HG03060 (cell line): ENCODE results near the gene SMARCC2.
A peak's percentile ranks its signal among the peaks of the same experiment; 100 is the strongest.
"Not testable (repeated sequence)": the region's sequence is repeated elsewhere in the genome, so short reads cannot be mapped to it uniquely, and the experiment has no call there.

ENCODE experiments used
- ATAC-seq: cut with Tn5 transposase; IDR thresholded peaks from one replicate; pipeline ENCODE4 v1.9.1; 2021; ENCODE audit warnings: low read depth, moderate number of reproducible peaks; ENCODE audit not compliant: unreplicated experiment

SMARCC2 gene

GRCh38 chr12:56127485-56127887, 61.8 kb downstream of the SMARCC2 start:
- no peak for ATAC-seq

- no peak for ATAC-seq
Observed at GRCh38 chr12:56126732-56127239, 62.5 kb downstream of the SMARCC2 start.

- no peak for ATAC-seq
Observed at GRCh38 chr12:56124133-56124532, 65.2 kb downstream of the SMARCC2 start.

GRCh38 chr12:56122637-56123036, 66.6 kb downstream of the SMARCC2 start:
- no peak for ATAC-seq

- ATAC-seq = no peak
Observed at GRCh38 chr12:56121204-56121870, 67.9 kb downstream of the SMARCC2 start.

- ATAC-seq = no peak
Observed at GRCh38 chr12:56120158-56120846, 69.0 kb downstream of the SMARCC2 start.

- no peak for ATAC-seq
Observed at GRCh38 chr12:56119361-56119796, 69.9 kb downstream of the SMARCC2 start.

- no peak for ATAC-seq
Observed at GRCh38 chr12:56118688-56119357, 70.5 kb downstream of the SMARCC2 start.

GRCh38 chr12:56117778-56118687, 71.2 kb downstream of the SMARCC2 start, which contains the start of gene ZC3H10:
Gene ZC3H10 (plus strand): TSS chr12:56118266. CDS start chr12:56120563, 2,297 bp downstream.
- ATAC-seq = peak; percentile 86

- not testable (repeated sequence) for ATAC-seq
Observed at GRCh38 chr12:56117082-56117706, 72.1 kb downstream of the SMARCC2 start.

GRCh38 chr12:56116267-56117081, 72.8 kb downstream of the SMARCC2 start, which contains the start of gene RPL41:
Gene RPL41 (plus strand): TSS chr12:56116633.
- ATAC-seq = peak; percentile 26

- ATAC-seq = no peak
Observed at GRCh38 chr12:56115329-56115728, 74.0 kb downstream of the SMARCC2 start.

- no peak for ATAC-seq
Observed at GRCh38 chr12:56114084-56114483, 75.2 kb downstream of the SMARCC2 start.
